ENCODE data around the gene TAF6. TPM values are rescaled to one million over a fixed set of nuclear protein-coding genes. Genes with fewer than 3 reads are reported as not detected.

The TAF6 gene
- total RNA-seq, 1 experiment from 2014 or later, result 87.1 TPM

- Histone ChIP-seq H2AK5ac (ENCODE audit: insufficient read length, low read length) (no peak overlapping the region), H3K27ac (ENCODE audit: insufficient read length, low read depth, low read length) (no peak overlapping the region), H2BK15ac (ENCODE audit: low read depth, low read length) (no peak overlapping the region), H3K27me3 (ENCODE audit: insufficient read depth, low read length) (no peaks in the 10 kb centered on the region; the same call in 1 of the 2 replicates), H3K4me2 (ENCODE audit: insufficient read depth, insufficient read length, low read length) (no peak overlapping the region), H2BK12ac (ENCODE audit: insufficient read length, low read depth, low read length) (peak overlapping the region; percentile 57), H3K9me3 (ENCODE audit: control insufficient read depth, low read depth, low read length) (no peaks in the 10 kb centered on the region), H3K23ac (ENCODE audit: insufficient read length, low read depth, low read length) (no peak overlapping the region), H3K14ac (ENCODE audit: insufficient read depth, low read length) (no peak overlapping the region), H3K18ac (ENCODE audit: insufficient read length, low read depth, low read length) (no peak overlapping the region), H2BK120ac (ENCODE audit: low read depth, low read length, poor library complexity, severe bottlenecking) (no peak overlapping the region), H3K56ac (ENCODE audit: insufficient read length, low read depth, low read length) (no peak overlapping the region), H4K8ac (replicated peaks; ENCODE audit: insufficient read length, low read depth, low read length) (no peak overlapping the region), H3K9ac (ENCODE audit: extremely low read depth, insufficient read length, low read length) (no peak overlapping the region), H4K91ac (ENCODE audit: insufficient read length, low read depth, low read length) (no peak overlapping the region), H2AFZ (ENCODE audit: low read length) (no peak overlapping the region), H2BK5ac (ENCODE audit: insufficient read length, low read length) (no peak overlapping the region), H3K23me2 (ENCODE audit: insufficient read length, low read depth, low read length, poor library complexity, severe bottlenecking) (peaks cover 7% of the 10 kb centered on the region), H4K5ac (ENCODE audit: insufficient read length, low read depth, low read length) (no peak overlapping the region), H3K79me1 (ENCODE audit: insufficient read depth, low read depth, low read length, poor library complexity, severe bottlenecking) (no peaks in the 10 kb centered on the region), H3K4ac (ENCODE audit: low read depth, low read length) (no peak overlapping the region), H3K79me2 (ENCODE audit: insufficient read depth, low read length) (no peaks in the 10 kb centered on the region), H3T11ph (ENCODE audit: low read length) (no peak overlapping the region), H2BK20ac (ENCODE audit: low read depth, low read length, poor library complexity, severe bottlenecking) (no peak overlapping the region), H3K4me1 (ENCODE audit: insufficient read depth, low read length) (peaks cover 4% of the 10 kb centered on the region; the same call in 1 of the 2 replicates), H4K20me1 (ENCODE audit: control insufficient read depth, insufficient read depth, insufficient read length) (no peaks in the 10 kb centered on the region)
- WGBS (ENCODE audit: extremely low coverage, insufficient read length, low lambda C conversion rate), result no CpG with 5 or more reads among the region's 7 CpGs
- no peak overlapping the region for H3K4me3 Mint-ChIP-seq
- peaks cover 35% of the 10 kb centered on the region for H3K27me3 Mint-ChIP-seq (ENCODE audit: low read depth)
- no peaks in the 10 kb centered on the region for H3K36me3 Mint-ChIP-seq (ENCODE audit: insufficient read depth in 1 of 3, low read depth in 3 of 3)
- H3K4me1 Mint-ChIP-seq, result peaks cover 7 to 10% of the 10 kb centered on the region in 2 experiments
- TF ChIP-seq, protein P1, sequence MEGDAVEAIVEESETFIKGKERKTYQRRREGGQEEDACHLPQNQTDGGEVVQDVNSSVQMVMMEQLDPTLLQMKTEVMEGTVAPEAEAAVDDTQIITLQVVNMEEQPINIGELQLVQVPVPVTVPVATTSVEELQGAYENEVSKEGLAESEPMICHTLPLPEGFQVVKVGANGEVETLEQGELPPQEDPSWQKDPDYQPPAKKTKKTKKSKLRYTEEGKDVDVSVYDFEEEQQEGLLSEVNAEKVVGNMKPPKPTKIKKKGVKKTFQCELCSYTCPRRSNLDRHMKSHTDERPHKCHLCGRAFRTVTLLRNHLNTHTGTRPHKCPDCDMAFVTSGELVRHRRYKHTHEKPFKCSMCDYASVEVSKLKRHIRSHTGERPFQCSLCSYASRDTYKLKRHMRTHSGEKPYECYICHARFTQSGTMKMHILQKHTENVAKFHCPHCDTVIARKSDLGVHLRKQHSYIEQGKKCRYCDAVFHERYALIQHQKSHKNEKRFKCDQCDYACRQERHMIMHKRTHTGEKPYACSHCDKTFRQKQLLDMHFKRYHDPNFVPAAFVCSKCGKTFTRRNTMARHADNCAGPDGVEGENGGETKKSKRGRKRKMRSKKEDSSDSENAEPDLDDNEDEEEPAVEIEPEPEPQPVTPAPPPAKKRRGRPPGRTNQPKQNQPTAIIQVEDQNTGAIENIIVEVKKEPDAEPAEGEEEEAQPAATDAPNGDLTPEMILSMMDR (conservative IDR thresholded peaks at IDR 0.05), result no peak
- DNase-seq, result no peak
- no peak overlapping the region for H3K27ac Mint-ChIP-seq
- H3K9me3 Mint-ChIP-seq, result no peaks in the 10 kb centered on the region
Observed at GRCh38 chr7:100132126-100132525, 13.0 kb upstream of the TAF6 start.
